ENCODE measurements around the gene EHBP1.

The EHBP1 gene

DNA sequence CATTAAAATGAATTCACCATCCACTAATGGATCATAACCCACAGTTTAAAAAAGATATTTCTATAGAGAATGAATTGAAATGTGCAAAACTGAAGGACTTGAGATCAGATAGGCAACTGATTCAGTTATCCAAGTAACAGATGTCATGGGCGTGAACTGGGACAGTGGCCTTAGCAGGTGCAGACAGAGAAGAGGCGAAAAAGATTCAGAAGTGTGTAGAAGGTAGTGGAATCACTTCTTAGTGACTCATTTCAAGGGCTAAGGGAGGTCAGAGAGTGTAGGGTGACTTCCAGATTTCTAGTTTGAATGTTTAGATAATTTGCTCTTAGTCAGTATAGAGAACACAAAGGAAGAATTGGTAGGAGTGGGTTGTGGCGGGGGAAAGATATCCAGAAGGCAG lies 79.7 kb downstream of the EHBP1 start:
- DNase-seq (ENCODE audit: low spot score): no peak

DNA sequence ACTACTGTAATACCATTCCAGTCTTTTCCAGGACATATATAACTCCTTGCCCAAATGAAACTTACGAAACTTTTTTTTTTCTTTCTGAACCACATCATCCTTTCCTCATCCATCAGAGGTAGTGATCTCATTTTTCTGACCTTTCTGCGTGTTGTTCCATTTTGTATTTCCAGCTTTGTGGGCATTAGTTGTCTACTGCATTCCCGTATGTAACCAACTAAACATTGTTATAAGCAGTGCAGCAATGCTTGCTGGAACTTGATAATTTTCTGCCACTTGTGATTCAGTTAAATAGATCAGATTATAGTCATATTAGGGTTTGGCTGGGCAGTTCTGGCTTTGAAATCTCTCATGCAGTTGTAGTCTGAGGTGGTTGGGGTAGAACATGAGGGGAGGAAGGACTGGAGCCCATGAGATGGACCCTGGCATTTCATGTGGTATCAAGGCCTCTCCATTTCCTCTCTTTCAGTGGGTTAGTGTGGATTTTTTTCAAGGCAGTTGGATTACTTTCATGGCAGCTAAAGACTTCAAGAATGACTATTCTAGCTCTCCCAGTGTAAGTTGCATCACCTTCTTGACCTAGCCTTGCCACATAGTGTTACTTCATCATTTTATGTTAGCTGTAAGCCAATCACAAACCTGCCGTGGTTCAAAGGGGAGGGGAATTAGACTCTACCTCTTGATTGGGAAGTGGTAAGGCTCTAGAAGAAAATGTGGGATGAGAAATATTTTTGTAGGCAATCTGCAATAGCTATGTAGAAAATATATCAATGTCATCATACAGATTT lies 80.5 kb downstream of the EHBP1 start:
- DNase-seq (ENCODE audit: low spot score): no peak

DNA sequence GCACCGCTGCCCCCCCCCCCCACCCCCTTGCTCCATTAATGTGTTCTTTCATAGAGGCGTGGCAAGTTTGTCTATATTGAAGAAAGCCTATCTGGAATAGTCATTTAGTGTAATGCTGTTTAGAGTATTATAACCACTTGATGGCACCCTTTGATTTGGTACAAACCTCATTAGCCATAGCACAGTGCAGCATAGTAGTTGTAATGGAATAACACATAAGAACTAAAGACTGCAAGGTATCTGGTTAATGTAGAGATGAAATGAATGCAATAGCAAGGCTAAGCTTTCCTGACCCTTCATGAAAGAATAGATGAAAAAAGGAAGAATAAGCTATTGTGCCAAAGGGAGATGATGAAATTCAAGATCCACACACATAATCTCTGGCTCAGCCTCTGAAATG lies 81.9 kb downstream of the EHBP1 start:
- no peak for DNase-seq (ENCODE audit: low spot score)

DNA sequence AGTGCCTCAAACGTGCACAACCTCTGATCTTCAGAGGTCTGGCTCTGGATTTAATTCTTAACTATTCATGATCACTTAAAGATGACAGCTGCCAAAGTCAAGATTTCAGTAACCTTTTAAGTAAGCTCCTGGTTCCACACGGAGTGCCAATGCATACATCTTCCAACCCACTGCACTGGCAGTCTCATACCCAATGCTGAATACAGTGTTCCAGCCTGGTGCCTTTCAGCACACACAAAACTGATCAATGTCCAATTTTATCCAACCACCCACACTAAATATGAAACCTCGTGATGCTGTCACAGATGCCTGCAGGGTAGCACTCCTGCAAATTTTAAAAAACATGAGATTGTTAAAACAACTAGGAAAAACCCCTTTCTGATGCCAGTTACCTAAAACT lies 84.0 kb downstream of the EHBP1 start:
- no peak for DNase-seq (ENCODE audit: low spot score)

DNA sequence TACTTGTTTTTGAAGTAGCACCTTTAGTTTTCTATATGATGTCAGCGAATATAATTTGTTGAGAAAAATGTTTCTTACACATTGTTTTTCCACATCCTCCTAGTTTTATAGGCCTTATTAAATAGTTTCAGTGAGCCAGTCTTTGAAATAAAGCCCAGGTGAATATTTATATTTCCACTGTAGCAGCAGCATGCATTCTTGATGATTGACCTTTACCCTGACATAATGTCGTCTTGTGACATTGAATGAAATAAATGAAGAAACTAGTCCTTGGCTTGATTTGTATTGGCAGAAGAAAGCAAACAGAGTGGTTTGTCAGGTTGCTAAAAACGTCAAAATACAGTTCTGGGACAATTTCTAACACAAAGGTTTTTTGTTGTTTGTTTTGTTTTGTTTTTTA lies 84.4 kb downstream of the EHBP1 start:
- DNase-seq (ENCODE audit: low spot score): no peak

DNA sequence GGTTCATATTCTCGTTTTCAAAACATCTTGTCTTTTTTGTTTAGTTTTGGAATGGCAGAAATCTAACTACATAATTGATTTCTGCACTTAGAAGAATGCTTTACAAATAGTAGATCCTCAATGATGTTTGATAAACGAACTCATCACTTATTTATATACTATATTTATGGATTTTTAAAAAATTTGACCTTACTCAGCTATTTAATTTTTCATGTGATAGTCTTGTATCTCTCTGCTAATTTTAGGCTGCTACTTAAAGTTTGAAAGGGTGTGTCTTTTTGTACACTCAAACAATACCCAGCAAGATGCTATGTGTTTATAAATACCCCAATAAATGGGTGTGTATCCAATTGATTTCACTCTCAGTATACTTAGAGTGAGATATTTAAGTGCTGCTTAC lies 86.9 kb downstream of the EHBP1 start:
- no peak for DNase-seq (ENCODE audit: low spot score)

DNA sequence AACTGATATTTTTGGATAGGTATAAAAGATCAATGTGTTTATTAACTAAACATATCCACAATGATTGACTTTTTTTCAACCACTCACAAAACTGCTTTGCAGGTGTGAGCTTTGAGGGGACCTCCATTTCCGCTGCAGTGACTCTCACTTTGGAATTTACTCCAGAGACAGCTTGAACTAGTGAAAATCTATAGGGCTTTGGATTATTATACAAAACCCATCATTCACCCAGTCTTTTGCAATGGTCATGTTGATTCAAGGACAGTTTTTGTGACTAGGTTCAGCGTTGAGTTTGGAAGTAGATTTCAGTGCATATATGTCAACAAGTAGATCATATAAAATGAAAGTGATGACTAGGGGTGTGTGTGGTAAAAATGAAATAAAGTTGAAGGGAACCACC lies 87.7 kb downstream of the EHBP1 start:
- no peak for DNase-seq (ENCODE audit: low spot score)

DNA sequence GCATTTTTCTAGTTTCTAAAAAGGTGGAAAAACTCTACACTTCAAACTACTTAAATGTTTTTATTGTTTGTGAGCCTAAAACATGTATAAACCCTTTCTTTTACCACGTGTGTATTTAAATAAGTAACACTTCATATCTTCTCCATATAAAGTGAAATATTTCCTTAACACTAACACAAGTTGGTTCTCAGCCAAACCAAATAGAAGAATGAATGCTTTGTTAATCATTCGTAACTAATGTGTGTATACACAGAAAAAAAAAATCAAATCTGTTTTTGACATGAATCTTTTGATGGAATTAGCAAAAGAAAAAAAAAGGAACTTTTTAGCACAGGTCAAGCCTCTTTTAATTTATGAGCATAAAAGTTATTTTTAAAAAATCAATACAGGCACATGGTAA lies 89.3 kb downstream of the EHBP1 start:
- DNase-seq (ENCODE audit: low spot score): no peak

DNA sequence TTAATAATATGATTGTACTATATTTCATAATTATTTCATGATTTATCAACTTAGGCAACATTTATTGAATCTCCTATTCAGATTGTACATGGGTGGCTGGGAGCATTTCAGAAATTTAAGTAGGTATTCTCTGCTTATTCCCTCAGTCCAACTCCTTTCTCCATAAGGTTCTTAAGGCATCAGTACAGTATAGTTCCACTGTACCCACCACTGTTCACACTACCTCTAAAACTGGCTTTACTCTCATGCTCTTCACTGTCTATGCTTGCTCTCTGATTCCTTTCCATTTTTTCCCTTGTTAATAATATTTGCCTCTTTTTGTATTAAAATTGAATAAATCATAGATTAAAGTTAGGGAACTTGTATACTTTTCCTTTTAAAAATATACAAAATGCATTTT lies 89.8 kb downstream of the EHBP1 start:
- DNase-seq (ENCODE audit: low spot score): no peak

DNA sequence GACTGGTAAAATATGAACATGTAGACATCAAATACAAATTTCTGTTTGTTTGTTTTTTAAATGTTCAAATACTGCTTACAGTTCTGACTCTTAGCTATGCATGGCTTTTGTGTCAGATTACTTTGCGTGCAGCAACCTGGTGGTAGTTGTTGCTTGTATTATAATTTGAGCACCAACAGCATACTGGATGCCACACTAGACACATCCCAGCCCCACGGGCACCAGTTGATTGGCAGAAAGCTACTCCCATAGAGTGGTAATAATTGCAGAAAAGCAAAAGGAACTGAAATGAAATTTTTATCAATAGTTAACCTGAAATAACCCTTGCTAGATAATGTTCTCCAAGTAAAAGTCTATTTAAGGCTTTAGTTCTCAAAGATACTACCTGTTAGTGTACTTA lies 91.6 kb downstream of the EHBP1 start:
- no peak for DNase-seq (ENCODE audit: low spot score)

DNA sequence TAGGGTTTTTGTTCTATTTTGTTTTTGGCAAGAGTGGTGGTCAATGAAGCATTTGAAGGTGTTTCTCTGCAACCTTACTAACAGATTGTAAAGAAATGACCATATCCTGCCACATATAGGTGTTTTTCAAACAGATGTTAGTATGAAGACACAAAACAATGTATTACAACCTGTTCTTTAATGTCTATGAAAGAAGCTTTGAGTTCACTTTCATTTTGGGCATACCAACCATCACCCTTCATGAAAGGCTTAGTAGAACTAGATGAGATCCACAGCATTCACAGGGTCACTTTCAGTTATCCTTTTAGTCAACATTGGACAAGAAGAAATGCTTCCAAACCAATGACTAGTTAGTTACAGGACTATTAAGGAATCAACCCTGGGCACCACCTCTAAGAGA lies 95.1 kb downstream of the EHBP1 start:
- DNase-seq (ENCODE audit: low spot score): no peak

DNA sequence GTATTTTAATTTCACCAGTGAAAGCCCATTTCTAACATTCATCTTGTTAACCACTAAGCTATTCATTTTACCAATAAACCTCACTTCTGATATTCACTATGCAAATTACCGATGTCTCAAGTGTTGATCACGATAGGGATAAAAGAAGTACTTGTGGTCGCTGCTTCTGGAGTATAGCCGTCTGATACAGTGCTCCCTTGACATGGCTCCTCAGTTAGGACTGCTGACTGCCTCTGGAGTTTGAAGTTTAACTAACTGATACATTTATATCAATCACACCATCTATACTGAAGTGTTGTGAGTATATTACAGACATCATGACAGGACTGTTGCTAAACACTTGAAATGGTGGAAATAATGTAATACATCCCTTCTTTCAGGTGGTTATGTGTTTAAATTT lies 95.6 kb downstream of the EHBP1 start:
- DNase-seq (ENCODE audit: low spot score): no peak

DNA sequence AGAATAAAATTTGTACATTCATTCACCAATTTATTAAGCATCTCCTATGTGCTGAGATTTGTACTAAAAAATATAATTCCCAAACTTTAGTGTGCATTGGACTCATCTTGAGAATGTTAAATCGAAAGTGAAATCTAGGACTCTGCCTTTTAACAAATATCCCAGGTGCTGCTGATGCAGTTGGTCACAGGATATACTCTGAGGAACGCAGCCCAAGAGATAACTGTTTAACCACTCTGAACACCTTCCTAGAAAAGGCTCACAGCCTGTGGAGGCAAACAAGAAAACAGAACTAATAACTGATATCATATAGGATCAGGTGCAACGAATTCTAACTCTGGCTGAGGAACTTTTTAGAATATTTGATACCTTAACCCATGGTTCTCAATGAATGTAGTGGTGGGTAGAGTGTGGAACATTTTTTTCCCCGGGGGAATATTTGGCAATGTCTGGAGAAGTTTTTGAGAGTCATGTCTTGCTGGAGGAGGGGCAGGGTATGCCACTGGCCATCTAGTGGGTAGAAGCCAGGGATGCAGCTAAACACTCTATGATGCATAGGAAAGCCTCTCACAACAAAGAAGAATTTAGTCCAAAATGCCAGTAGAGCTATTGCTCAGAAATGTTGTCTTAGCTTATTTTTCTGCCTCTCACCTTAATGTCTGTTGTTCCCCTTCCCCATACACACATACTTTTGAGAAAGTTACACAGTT lies 96.5 kb downstream of the EHBP1 start:
- no peak for DNase-seq (ENCODE audit: low spot score)

DNA sequence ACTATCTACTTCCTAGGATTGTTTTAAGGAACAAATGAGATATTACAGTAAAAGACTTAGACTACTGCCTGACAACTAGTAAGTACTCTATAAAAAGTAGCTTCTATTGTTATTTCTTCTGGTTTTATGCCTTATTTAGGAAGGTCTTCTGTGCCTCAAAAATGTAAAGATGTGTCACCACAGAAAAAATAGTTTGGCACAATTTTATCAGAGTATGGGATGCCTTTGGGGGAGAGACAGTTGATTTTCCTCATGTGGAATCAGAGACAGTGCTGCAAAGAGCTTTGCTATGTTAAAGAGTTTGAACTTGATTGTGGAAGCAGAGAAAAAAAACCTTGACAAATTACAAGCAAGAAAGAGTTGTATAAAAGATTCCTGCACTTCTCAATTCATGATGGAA lies 98.4 kb downstream of the EHBP1 start:
- DNase-seq (ENCODE audit: low spot score): no peak

DNA sequence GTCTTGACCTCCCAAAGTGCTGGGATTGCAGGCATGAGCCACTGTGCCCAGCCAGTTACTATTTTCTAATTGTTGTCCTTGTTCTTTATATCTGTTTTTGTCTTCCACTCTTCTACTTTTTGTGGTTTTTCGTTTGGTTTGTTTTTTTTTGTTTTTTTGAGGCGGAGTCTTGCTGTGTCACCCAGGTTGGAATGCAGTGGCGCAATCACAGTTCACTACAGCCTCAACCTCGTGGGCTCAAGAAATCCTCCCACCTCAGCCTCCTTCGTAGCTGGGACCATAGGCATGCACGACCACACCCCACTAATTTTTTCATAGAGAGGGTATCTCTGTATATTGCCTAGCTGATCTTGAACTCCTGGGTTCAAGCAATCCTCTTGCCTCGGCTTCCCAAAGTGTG lies 100.7 kb downstream of the EHBP1 start:
- DNase-seq (ENCODE audit: low spot score): no peak

DNA sequence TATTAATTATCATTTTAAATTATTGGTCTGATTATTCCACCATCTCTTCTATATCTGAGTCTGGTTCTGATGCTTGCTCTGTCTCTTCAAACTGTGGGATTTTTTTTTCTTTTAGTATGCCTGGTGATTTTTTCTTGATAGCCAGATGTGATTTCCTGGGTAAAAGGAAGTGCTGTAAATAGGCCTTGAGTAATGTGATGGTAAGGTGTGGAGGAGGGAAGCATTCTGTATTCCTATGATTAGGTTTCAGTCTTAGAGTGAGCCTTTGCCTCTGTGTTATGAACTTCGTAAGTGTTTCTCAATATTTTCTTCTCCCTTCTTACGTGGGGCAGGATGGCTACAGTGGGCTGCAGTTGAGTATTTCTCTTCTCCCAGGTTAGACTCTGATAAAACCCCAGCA lies 103.0 kb downstream of the EHBP1 start:
- DNase-seq (ENCODE audit: low spot score): no peak

DNA sequence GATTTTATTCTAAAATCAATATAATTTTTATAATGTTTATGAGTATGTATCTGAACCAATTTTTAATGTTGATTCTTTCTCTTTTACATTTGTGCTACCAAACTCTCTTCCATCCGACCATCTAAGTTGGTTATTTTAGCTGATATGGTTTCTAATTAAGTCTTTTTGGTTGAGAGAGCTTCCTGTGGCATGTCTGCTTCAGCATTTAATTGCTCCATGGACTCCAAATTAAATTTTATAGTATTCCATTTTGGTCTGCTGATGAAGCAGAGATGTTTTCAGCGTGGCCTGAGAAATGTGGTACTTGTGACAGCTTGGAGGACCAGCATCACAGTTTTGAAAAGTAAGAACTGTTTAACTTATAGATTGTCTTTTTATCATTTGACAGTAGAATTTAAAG lies 105.6 kb downstream of the EHBP1 start:
- DNase-seq (ENCODE audit: low spot score): no peak

DNA sequence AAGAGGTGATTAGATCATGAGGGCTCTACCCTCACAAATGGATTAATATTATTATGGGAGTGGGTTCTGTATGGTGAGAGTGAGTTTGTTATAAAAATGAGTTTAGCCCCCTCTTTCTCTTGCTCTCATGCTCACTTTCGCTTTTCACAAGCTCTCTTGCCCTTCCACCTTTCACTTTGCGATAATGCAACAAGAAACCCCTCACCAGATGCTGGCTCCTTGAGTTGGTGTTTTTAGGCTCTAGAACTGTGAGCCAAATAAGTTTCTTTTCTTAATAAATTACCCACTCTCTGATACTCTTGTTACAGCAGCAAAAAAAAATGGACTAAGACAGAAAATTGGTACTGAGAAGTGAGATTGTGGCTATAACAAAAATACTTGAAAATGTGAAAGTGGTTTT lies 106.5 kb downstream of the EHBP1 start:
- no peak for DNase-seq (ENCODE audit: low spot score)

DNA sequence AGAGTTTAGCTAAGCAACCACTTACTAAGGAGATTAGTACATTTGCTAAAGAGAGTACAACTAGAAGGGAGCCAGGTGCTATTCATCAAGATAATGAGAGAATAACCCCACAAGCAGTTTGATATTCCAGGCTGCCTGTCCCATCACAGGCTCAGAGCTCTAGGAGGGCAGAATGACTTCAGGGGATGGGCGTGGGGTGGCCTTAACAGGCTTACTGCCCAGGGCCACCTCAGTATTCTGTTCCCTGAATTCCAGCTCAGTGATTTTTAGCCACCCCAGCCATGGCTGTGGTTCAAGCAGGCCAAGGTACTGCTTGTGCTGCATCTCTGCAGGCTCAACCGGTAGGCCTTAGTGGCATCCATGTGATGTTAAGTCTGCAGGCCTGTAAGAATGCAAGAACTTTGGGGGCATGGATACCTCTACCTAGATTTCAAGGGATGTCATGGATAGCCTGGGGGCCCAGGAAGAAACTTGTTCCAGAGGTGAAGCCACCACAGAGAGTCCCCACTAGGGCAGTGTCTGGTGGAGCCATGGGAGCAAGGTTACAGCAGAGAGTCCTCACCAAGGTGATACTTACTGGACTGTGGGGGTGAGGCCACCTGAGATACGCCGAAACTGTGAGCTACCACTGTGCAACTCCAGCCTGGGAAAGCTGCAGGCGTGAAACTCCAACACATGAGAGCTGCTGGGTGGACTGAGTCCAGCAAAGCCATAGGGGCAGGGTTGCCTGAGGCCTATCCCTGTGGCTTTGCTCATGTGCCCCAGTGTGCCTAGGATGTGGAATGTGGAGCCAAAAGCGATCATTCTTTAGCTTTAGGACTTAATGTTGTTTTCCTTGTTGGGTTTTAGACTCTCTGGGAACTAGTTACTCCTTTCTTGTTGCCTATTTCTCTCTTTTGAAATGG lies 107.7 kb downstream of the EHBP1 start:
- no peak for DNase-seq (ENCODE audit: low spot score)

DNA sequence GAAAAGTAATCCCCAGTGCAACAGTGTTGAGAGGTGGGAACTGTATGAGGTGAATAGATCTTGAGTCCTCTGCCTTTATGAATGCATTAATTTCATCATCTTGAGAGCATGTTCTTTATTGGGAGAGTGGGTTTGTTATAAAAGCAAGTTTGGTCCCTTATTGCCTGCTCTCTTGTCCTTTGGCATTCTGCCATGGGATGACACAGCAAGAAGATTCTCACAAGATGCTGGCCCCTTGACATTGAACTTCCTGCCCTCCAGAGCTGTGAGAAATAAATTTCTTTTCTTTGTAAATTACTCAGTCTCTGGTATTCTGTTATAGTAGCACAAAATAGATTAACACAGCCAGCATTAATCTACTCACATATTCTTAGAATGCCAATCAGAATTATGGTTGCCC lies 108.6 kb downstream of the EHBP1 start:
- no peak for DNase-seq (ENCODE audit: low spot score)

DNA sequence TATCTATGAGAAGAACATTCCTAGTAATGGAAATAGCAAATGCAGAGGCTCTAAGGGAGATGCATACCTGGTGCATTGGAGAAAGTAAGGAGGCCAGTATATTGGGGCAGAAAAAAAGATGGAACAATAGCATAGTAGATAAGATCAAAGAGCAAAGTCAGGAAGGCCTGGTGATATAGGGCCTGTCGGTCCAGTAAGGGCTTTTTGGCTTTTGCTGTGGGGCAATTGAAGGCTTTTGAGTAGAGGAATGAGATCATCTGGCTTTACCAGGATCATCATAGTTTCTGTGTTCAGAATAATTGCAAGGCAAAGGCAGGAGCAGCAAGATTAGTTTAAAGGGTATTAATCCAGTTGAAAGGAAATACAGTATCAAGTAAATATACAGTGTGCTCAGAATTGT lies 111.8 kb downstream of the EHBP1 start:
- no peak for DNase-seq (ENCODE audit: low spot score)

DNA sequence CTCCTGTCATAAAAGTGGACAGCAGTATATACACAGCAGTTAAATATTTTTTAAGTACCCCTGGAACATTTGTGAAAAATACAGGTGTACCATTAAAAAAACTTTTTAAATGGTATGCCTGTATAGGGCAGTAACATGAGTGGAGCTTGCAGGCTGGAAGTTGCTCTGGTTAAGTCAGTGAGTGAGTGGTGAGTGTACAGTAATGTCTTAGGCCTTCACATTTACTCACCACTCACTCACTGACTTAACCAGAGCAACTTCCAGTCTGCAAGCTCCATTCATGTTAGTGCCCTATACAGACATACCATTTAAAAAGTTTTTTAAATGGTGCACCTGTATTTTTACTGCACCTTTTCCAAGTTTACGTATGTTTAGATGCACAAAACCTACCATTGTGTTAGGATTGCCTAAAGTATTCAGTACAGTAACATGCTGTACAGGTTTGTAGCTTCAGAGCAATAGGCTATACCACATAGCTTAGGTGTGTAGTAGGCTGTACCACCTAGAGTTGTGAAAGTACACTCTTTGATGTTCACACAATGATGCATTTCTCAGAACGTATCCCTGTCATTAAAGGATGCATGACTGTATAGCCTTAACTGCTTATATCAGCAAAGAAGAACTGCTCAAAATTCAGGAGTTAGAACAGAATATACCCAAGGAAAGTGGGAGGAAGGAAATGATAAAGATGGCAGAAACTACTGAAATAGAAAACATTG lies 112.6 kb downstream of the EHBP1 start:
- no peak for DNase-seq (ENCODE audit: low spot score)

All from putamen (tissue), 1 donor.